Bronchial epithelial cell (primary cell): ENCODE measurements around the gene KBTBD2. TPM values are rescaled to one million over a fixed set of nuclear protein-coding genes. Genes with fewer than 3 reads are reported as not detected.

Source experiments
- DNase-seq: peaks from one replicate; pipeline ENCODE4 v3.0.0-alpha.2; 2010; ENCODE audit warnings: low read depth
- FAIRE-seq: peaks from 2 replicates; lab custom pipeline; 2011; peaks lifted over from hg19 to GRCh38; lab: Jason Lieb, UNC
- H3K27me3 ChIP-seq: 2 replicates; pipeline ENCODE4 v1.5.1; 2011; ENCODE audit warnings: low read length; ENCODE audit not compliant: control insufficient read depth, insufficient read depth
- H3K36me3 ChIP-seq: 2 replicates; pipeline ENCODE4 v1.5.1; 2011; ENCODE audit warnings: low read length; ENCODE audit not compliant: control insufficient read depth, insufficient read depth
- H3K4me3 ChIP-seq: 2 replicates; pipeline ENCODE4 v1.5.1; 2011; ENCODE audit warnings: mild to moderate bottlenecking, low read depth, low read length, control low read depth
- CTCF ChIP-seq: IDR thresholded peaks from 2 replicates; pipeline ENCODE4 v1.5.1; 2011; ENCODE audit warnings: mild to moderate bottlenecking, moderate library complexity, low read length, control low read depth, inconsistent platforms; ENCODE audit not compliant: insufficient read depth, severe bottlenecking
- total RNA-seq: library from RNA; depleted of rRNA; stranded (reverse); fragments of >200 nt; gene quantifications from 2 replicates; pipeline ENCODE4 v1.2.1, GENCODE V29; 2014

Gene KBTBD2
- total RNA-seq, result 26.6 and 47.7 TPM in 2 replicates

- peak; percentile 59 for DNase-seq
- Histone ChIP-seq H3K27me3 (no peaks in the 10 kb centered on the region), H3K4me3 (peak within 1 kb of the TSS; percentile 75), H3K36me3 (no peaks in the 10 kb centered on the region)
- no peak for TF ChIP-seq CTCF
- no peak for FAIRE-seq
These were observed at the start of gene KBTBD2 for GRCh38 chr7:32891043-32891799. TSS of gene KBTBD2 (minus strand) at chr7:32891760. CDS start at chr7:32879604, 12,156 bp downstream.

GRCh38 chr7:32941181-32941580, 49.6 kb upstream of the KBTBD2 start:
- DNase-seq (no peak), FAIRE-seq (no peak)
- TF ChIP-seq CTCF, result no peak
- Histone ChIP-seq H3K4me3 (peak overlapping the region; percentile 80), H3K36me3 (no peaks in the 10 kb centered on the region), H3K27me3 (no peaks in the 10 kb centered on the region)

- no peak for FAIRE-seq
- no peak overlapping the region for H3K4me3 ChIP-seq
- no peaks in the 10 kb centered on the region for H3K27me3 ChIP-seq
- TF ChIP-seq CTCF, result no peak
- peaks cover 1% of the 10 kb centered on the region for H3K36me3 ChIP-seq
- DNase-seq, result no peak
These were observed 46.0 kb upstream of the KBTBD2 start for GRCh38 chr7:32937344-32938174.

- DNase-seq (no peak), FAIRE-seq (no peak)
- TF ChIP-seq CTCF, result no peak
- H3K36me3 ChIP-seq, result peaks cover 1% of the 10 kb centered on the region
- no peak overlapping the region for H3K4me3 ChIP-seq
- H3K27me3 ChIP-seq, result no peaks in the 10 kb centered on the region
These were observed 45.1 kb upstream of the KBTBD2 start for GRCh38 chr7:32936689-32937088.

- H3K4me3 ChIP-seq, result no peak overlapping the region
- H3K27me3 ChIP-seq, result no peaks in the 10 kb centered on the region
- DNase-seq, result no peak
- TF ChIP-seq CTCF, result no peak
- H3K36me3 ChIP-seq, result peaks cover 1% of the 10 kb centered on the region
- FAIRE-seq, result no peak
These were observed 44.0 kb upstream of the KBTBD2 start for GRCh38 chr7:32935558-32935957.
